HK-2 (cell line): ENCODE data around the gene SLC46A2.
A peak's percentile ranks its signal among the peaks of the same experiment; 100 is the strongest.

Experiments used
- DNase-seq: peaks from one replicate; pipeline ENCODE4 v3.0.0-alpha.2; 2018; ENCODE audit not compliant: unreplicated experiment

Gene SLC46A2

GRCh38 chr9:112858625-112859147 lies 32.0 kb downstream of the SLC46A2 start:
- no peak for DNase-seq

- DNase-seq, result no peak
Observed at GRCh38 chr9:112858005-112858404, 32.7 kb downstream of the SLC46A2 start.

GRCh38 chr9:112856843-112857242 lies 33.8 kb downstream of the SLC46A2 start:
- DNase-seq, result no peak

- DNase-seq, result no peak
Observed at GRCh38 chr9:112856200-112856599, 34.5 kb downstream of the SLC46A2 start.

- no peak for DNase-seq
Observed at GRCh38 chr9:112854657-112855056, 36.0 kb downstream of the SLC46A2 start.

GRCh38 chr9:112853882-112854585 lies 36.6 kb downstream of the SLC46A2 start:
- no peak for DNase-seq

GRCh38 chr9:112852741-112853504 lies 37.8 kb downstream of the SLC46A2 start:
- no peak for DNase-seq

- no peak for DNase-seq
Observed at GRCh38 chr9:112850840-112851239, 39.8 kb downstream of the SLC46A2 start.

- no peak for DNase-seq
Observed at GRCh38 chr9:112849363-112849922, 41.2 kb downstream of the SLC46A2 start.

GRCh38 chr9:112848316-112849151 lies 42.1 kb downstream of the SLC46A2 start:
- DNase-seq, result no peak

GRCh38 chr9:112846528-112847488 lies 43.9 kb downstream of the SLC46A2 start:
- DNase-seq, result no peak

GRCh38 chr9:112844771-112845542 lies 45.7 kb downstream of the SLC46A2 start:
- peak; percentile 86 for DNase-seq

- DNase-seq, result no peak
Observed at GRCh38 chr9:112842555-112842954, 48.1 kb downstream of the SLC46A2 start.

GRCh38 chr9:112841261-112841660 lies 49.4 kb downstream of the SLC46A2 start:
- DNase-seq, result no peak

GRCh38 chr9:112839331-112839730 lies 51.3 kb downstream of the SLC46A2 start:
- DNase-seq, result no peak

- DNase-seq, result no peak
Observed at GRCh38 chr9:112838342-112838741, 52.3 kb downstream of the SLC46A2 start.

- DNase-seq, result no peak
Observed at GRCh38 chr9:112836394-112836793, 54.3 kb downstream of the SLC46A2 start.

GRCh38 chr9:112833081-112833480 lies 57.6 kb downstream of the SLC46A2 start:
- no peak for DNase-seq

- DNase-seq, result no peak
Observed at GRCh38 chr9:112831969-112832368, 58.7 kb downstream of the SLC46A2 start.
